K562 (cell line): Measurements from ENCODE around the gene GJB4. TPM values are rescaled to one million over a fixed set of nuclear protein-coding genes. Genes with fewer than 3 reads are reported as not detected.

Experiments
- ATAC-seq: fragments of 200-7000 bp; cut with Tn5 transposase; 3 replicates; pipeline ENCODE4 v1.9.1; 2020; ENCODE audit warnings: moderate library complexity
- BruUV-seq: library from RNA; stranded (reverse); fragments of 400-500 nt; replicated peaks from 2 replicates; lab custom pipeline; 2021; lab: Mats Ljungman, UMichigan
- CTCF ChIA-PET: fragments of 300-600 bp; formaldehyde crosslinking; extraction: SDS; loops from one replicate; lab custom pipeline; 2021; ENCODE audit warnings: low intra/inter-chr PET ratio; lab: Yijun Ruan, JAX
- POLR2A ChIA-PET: fragments of 300-600, 350-650 bp; sonication (Branson Sonifier 250); formaldehyde crosslinking; extraction: SDS; loops from one replicate; lab custom pipeline; 2021; ENCODE audit warnings: antibody characterized with exemption, inconsistent platforms; lab: Yijun Ruan, JAX
- DNase-seq, 4 experiments: peaks; one replicate each; pipeline versions ENCODE4 v3.0.0 to v3.0.0-alpha.2; 2011 to 2018; ENCODE audit warnings: low spot score in 3 of 4, mixed read lengths in 3 of 4; ENCODE audit errors: extremely low read depth in 1 of 4
- FAIRE-seq: peaks from 2 replicates; lab custom pipeline; 2011; peaks lifted over from hg19 to GRCh38; lab: Jason Lieb, UNC
- H2AFZ ChIP-seq: 2 replicates; pipeline ENCODE4 v1.6.0; 2011; ENCODE audit warnings: low read depth, low read length, control low read depth, inconsistent platforms
- H3K27ac ChIP-seq: fragments of 200-600 bp; 3 replicates; pipeline ENCODE4 v1.8.0; 2011; ENCODE audit warnings: low read depth, mild to moderate bottlenecking, control low read depth, inconsistent platforms, low read length, moderate library complexity, mixed read lengths; ENCODE audit errors: extremely low read depth
- H3K27me3 ChIP-seq, 2 experiments: fragments of 300-600 bp in 1 of 2; 2 replicates in 1 of 2; 3 replicates in 1 of 2; pipeline versions ENCODE4 v1.6.0 to v1.8.0; 2011; ENCODE audit warnings: inconsistent platforms in 2 of 2, low read length in 2 of 2, mild to moderate bottlenecking in 1 of 2, mixed read lengths in 1 of 2, moderate library complexity in 1 of 2; ENCODE audit not compliant: control insufficient read depth in 2 of 2, insufficient read depth in 2 of 2
- H3K36me3 ChIP-seq: fragments of 300-600 bp; 3 replicates; pipeline ENCODE4 v1.8.0; 2011; ENCODE audit warnings: mild to moderate bottlenecking, low read length, inconsistent platforms; ENCODE audit not compliant: control insufficient read depth, insufficient read depth
- H3K4me1 ChIP-seq, 2 experiments: fragments of 200-600 bp in 1 of 2; replicated peaks in 1 of 2; 2 replicates in 1 of 2; 3 replicates in 1 of 2; pipeline versions ENCODE4 v1.5.1 to v1.8.0; 2011; ENCODE audit warnings: inconsistent platforms in 2 of 2, low read length in 2 of 2, mild to moderate bottlenecking in 1 of 2, mixed read lengths in 1 of 2, moderate library complexity in 1 of 2; ENCODE audit not compliant: control insufficient read depth in 2 of 2, insufficient read depth in 2 of 2
- H3K4me2 ChIP-seq: 2 replicates; pipeline ENCODE4 v1.6.1; 2011; ENCODE audit warnings: low read length, control low read depth, inconsistent platforms, mixed read lengths; ENCODE audit not compliant: insufficient read depth
- H3K4me3 ChIP-seq: fragments of 200-600 bp; sonication (generic), shearing (Covaris generic); 2 replicates; pipeline ENCODE4 v1.5.1; 2016; ENCODE audit warnings: control low read depth, inconsistent platforms
- H3K79me2 ChIP-seq: fragments of 200-600 bp; 3 replicates; pipeline ENCODE4 v1.8.0; 2011; ENCODE audit warnings: low read length, inconsistent platforms; ENCODE audit not compliant: control insufficient read depth, insufficient read depth
- H3K9ac ChIP-seq, 2 experiments: 2 replicates each; pipeline versions ENCODE4 v1.6.0 to v1.6.1; 2011; ENCODE audit warnings: low read depth in 2 of 2, low read length in 2 of 2, control low read depth in 1 of 2, inconsistent platforms in 1 of 2, mild to moderate bottlenecking in 1 of 2, mixed read lengths in 1 of 2; ENCODE audit not compliant: insufficient read depth in 1 of 2
- H3K9me1 ChIP-seq: one replicate; pipeline ENCODE4 v1.6.0; 2011; ENCODE audit warnings: inconsistent platforms, mild to moderate bottlenecking, low read length, moderate library complexity; ENCODE audit not compliant: control insufficient read depth, insufficient read depth
- H3K9me3 ChIP-seq: replicated peaks from 2 replicates; pipeline ENCODE4 v1.5.1; 2011; ENCODE audit warnings: low read depth, low read length, inconsistent platforms; ENCODE audit not compliant: control insufficient read depth, insufficient read depth
- H4K20me1 ChIP-seq: replicated peaks from 2 replicates; pipeline ENCODE4 v1.6.1; 2011; ENCODE audit warnings: low read length, inconsistent platforms, mixed read lengths; ENCODE audit not compliant: control insufficient read depth, insufficient read depth
- CBX1 ChIP-seq: sonication (generic); IDR thresholded peaks from 2 replicates; pipeline ENCODE4 v1.6.1; 2016; ENCODE audit warnings: antibody characterized with exemption, low read depth, mild to moderate bottlenecking
- CEBPG ChIP-seq, 3 experiments: fragments of 200-800 bp in 1 of 3; sonication (Bioruptor generic) in 1 of 3; sonication (generic) in 1 of 3; formaldehyde crosslinking in 1 of 3; IDR thresholded peaks in 2 of 3; conservative IDR thresholded peaks in 1 of 3; 2 replicates each; pipeline versions ENCODE4 v1.6.1 to v1.8.0; 2016 to 2022; ENCODE audit warnings: missing compliant biosample characterization in 2 of 3, missing genetic modification characterization in 2 of 3, mild to moderate bottlenecking in 1 of 3, missing genetic modification reagents in 1 of 3
- DIDO1 ChIP-seq: fragments of 450-650 bp; IDR thresholded peaks from 2 replicates; pipeline ENCODE4 v1.6.1; 2016; ENCODE audit warnings: low read depth, missing biosample characterization, missing genetic modification characterization
- EP300 ChIP-seq: IDR thresholded peaks from 2 replicates; pipeline ENCODE4 v1.6.1; 2012; ENCODE audit warnings: low read length, improper control_type of control experiment
- GATAD2A ChIP-seq: fragments of 450-650 bp; IDR thresholded peaks from 2 replicates; pipeline ENCODE4 v1.6.1; 2017
- HNRNPLL ChIP-seq: fragments of 200-400 bp; formaldehyde crosslinking; IDR thresholded peaks from 2 replicates; pipeline ENCODE4 v1.6.1; 2017; ENCODE audit warnings: low read length, low read depth, mild to moderate bottlenecking; ENCODE audit not compliant: poor library complexity, severe bottlenecking
- MTA3 ChIP-seq: fragments of 450-650 bp; formaldehyde crosslinking; IDR thresholded peaks from 2 replicates; pipeline ENCODE4 v1.6.1; 2017; ENCODE audit warnings: mild to moderate bottlenecking, borderline replicate concordance
- MYBL2 ChIP-seq, 2 experiments: fragments of 450-650 bp in 1 of 2; sonication (generic) in 1 of 2; formaldehyde crosslinking in 1 of 2; IDR thresholded peaks; 2 replicates each; pipeline versions ENCODE4 v1.6.1 to v1.8.1; 2017 to 2022; ENCODE audit warnings: borderline replicate concordance in 1 of 2, inconsistent platforms in 1 of 2, low read depth in 1 of 2, mild to moderate bottlenecking in 1 of 2, missing genetic modification reagents in 1 of 2, moderate library complexity in 1 of 2
- NCOA1 ChIP-seq: fragments of 450-650 bp; IDR thresholded peaks from 2 replicates; pipeline ENCODE4 v1.6.1; 2016; ENCODE audit warnings: low read depth
- NCOA4 ChIP-seq: fragments of 450-650 bp; IDR thresholded peaks from 2 replicates; pipeline ENCODE4 v1.6.1; 2018; ENCODE audit warnings: mild to moderate bottlenecking; ENCODE audit not compliant: partially characterized antibody
- SMAD2 ChIP-seq: fragments of 150-350 bp; IDR thresholded peaks from 2 replicates; pipeline ENCODE4 v1.6.1; 2014; ENCODE audit warnings: low read depth, mild to moderate bottlenecking, low read length
- SRSF3 ChIP-seq: fragments of 200-400 bp; formaldehyde crosslinking; IDR thresholded peaks from 2 replicates; pipeline ENCODE4 v1.6.1; 2016; ENCODE audit warnings: mild to moderate bottlenecking, low read length, moderate library complexity; ENCODE audit not compliant: insufficient read depth
- ZNF174 ChIP-seq: fragments of 250-450 bp; sonication (Bioruptor Pico); IDR thresholded peaks from 2 replicates; pipeline ENCODE4 v1.4.0; 2020; ENCODE audit warnings: mild to moderate bottlenecking
- ZNF224 ChIP-seq: sonication (generic); formaldehyde crosslinking; IDR thresholded peaks from 2 replicates; pipeline ENCODE4 v1.8.0; 2022; ENCODE audit warnings: mild to moderate bottlenecking, missing genetic modification reagents
- ZNF57 ChIP-seq: fragments of 450-650 bp; formaldehyde crosslinking; IDR thresholded peaks from 2 replicates; pipeline ENCODE4 v1.4.0; 2020; ENCODE audit warnings: mild to moderate bottlenecking, moderate library complexity
- WGBS: fragments of 100-300 bp; shearing (Covaris generic); methylation state at CpG from one replicate; pipeline ENCODE4 v1.1.6; 2016; ENCODE audit warnings: low coverage, mixed read lengths; ENCODE audit not compliant: insufficient coverage; ENCODE audit errors: missing lambda C conversion rate; 5-methylcytosine and 5-hydroxymethylcytosine counted together
- in situ Hi-C: fragments of 300-500 bp; cut with MboI; formaldehyde crosslinking; loops from 4 replicates; pipeline ENCODE4 v1.15.0; 2018; ENCODE audit warnings: inconsistent platforms, mixed read lengths
- intact Hi-C: fragments of 100-400 bp; cut with micrococcal nuclease; formaldehyde crosslinking; loops from 2 replicates; pipeline ENCODE4 v1.14.2; 2022
- polyA plus RNA-seq, 8 experiments: library from polyadenylated mRNA; depleted of rRNA in 4 of 8; stranded (reverse) in 5 of 8; unstranded in 3 of 8; fragments of >200 nt; fragmentation: Nextera tagmentation in 2 of 8; fragmentation: Illumina TruSeq in 1 of 8; extraction: Ambion mirVana in 2 of 8; extraction: Trizol in 1 of 8; gene quantifications; 2 replicates each; pipeline versions ENCODE4 v1.2.1 to v1.2.3, GENCODE V29; 2011 to 2014; ENCODE audit warnings: inconsistent platforms in 1 of 8, missing spikeins in 1 of 8
- total RNA-seq, 7 experiments: library from RNA; depleted of rRNA in 6 of 7; stranded (reverse); fragments of >200 nt in 6 of 7; fragmentation: Illumina TruSeq in 2 of 7; extraction: Trizol in 2 of 7; gene quantifications; 2 replicates each; pipeline versions ENCODE4 v1.2.1 to v1.2.3, GENCODE V29; 2011 to 2021; ENCODE audit warnings: low replicate concordance in 1 of 7
- TF ChIP-seq, protein P1 (sequence below): fragments of 200-800 bp; sonication (Bioruptor generic); IDR thresholded peaks from 2 replicates; pipeline ENCODE4 v1.6.1; 2017; ENCODE audit warnings: missing genetic modification characterization, missing compliant biosample characterization
- TF ChIP-seq, protein P2 (sequence below): fragments of 450-650 bp; formaldehyde crosslinking; IDR thresholded peaks from 2 replicates; pipeline ENCODE4 v1.4.0; 2022; ENCODE audit warnings: mild to moderate bottlenecking, moderate library complexity
- TF ChIP-seq, protein P3 (sequence below): fragments of 450-650 bp; formaldehyde crosslinking; IDR thresholded peaks from 2 replicates; pipeline ENCODE4 v1.4.0; 2020; ENCODE audit warnings: mild to moderate bottlenecking, moderate library complexity

GJB4 gene
- total and polyA plus RNA-seq, 9 of the 15 experiments (the other 6 are each of a cell fraction or from before 2014, with no cell fraction given), result 0.03 TPM; not detected in 8

DNA sequence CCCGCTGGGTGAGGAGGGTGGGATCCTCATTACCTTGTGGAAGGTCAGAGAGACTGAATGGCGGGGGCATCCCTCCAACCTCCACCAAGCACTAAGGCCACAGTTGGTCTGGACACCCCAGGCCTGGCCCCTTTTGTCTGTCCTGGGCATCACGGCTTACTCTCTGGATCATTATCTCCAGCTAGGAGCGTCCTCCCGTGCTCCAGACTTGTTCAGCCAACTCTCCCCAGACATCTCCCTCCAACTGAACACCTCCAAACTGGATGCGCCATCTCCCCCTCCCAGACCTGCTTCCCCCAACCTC, 11.9 kb upstream of the GJB4 start (continued):
- TF ChIP-seq SMAD2 (no peak), CBX1 (no peak), ZNF174 (CRISPR knock-in tag) (no peak), GATAD2A (no peak)
- TF ChIP-seq, protein P1, sequence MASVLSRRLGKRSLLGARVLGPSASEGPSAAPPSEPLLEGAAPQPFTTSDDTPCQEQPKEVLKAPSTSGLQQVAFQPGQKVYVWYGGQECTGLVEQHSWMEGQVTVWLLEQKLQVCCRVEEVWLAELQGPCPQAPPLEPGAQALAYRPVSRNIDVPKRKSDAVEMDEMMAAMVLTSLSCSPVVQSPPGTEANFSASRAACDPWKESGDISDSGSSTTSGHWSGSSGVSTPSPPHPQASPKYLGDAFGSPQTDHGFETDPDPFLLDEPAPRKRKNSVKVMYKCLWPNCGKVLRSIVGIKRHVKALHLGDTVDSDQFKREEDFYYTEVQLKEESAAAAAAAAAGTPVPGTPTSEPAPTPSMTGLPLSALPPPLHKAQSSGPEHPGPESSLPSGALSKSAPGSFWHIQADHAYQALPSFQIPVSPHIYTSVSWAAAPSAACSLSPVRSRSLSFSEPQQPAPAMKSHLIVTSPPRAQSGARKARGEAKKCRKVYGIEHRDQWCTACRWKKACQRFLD (CRISPR knock-in tag), result no peak

DNA sequence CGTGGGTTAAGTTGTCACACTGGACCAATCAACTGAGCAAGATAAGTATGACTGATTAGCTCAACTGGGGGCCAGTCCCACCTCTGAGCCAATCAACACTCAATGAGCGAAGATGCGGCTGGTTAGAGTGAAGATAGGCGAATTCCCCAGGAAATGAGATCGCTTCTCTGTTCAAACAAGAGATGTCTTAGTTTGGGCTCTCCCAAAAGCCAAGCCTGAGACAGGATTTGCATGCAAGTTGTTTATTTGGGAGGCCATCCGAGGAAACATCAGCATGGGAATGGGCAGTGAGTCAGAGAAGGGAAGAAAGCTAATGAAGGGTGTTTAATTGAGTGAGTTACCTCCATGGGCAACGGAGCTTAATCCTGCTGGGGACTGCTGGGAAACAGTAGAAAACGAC, 9.5 kb upstream of the GJB4 start:
- H3K27ac ChIP-seq, result no peak overlapping the region
- BruUV-seq, result no TSS peak
- WGBS, result under 1% methylated on average over 8 of the region's 8 CpGs
- FAIRE-seq (no peak), DNase-seq (no peak), ATAC-seq (no peak)
- in situ Hi-C loops, result loop anchor here (10.0 kb wide), 1 partner anchor 1115 kb away; no protein-coding TSS in a partner anchor
- ChIA-PET POLR2A (interaction anchor here (1.9 kb wide), 1 partner anchor 9 kb away, joined by 4 read pairs; the partner anchor contains the start of gene GJB4), CTCF (no interaction called here)
- H3K9me1 ChIP-seq, result no peaks in the 10 kb centered on the region
- no peak overlapping the region for H3K4me2 ChIP-seq
- peaks cover 6 to 20% of the 10 kb centered on the region in 2 experiments; a peak in 3 of 5 replicates for H3K27me3 ChIP-seq
- H2AFZ ChIP-seq, result no peak overlapping the region; the same call in 1 of the 2 replicates
- H4K20me1 ChIP-seq, result 0 out of 2 replicates have a peak, but pooled peaks cover 6% of the 10 kb centered on the region
- intact Hi-C loops, result no loop called here
- H3K4me1 ChIP-seq, result no peaks in the 10 kb centered on the region
- H3K4me3 ChIP-seq, result no peak overlapping the region
- H3K36me3 ChIP-seq, result no peaks in the 10 kb centered on the region
- H3K9ac ChIP-seq, result no peak overlapping the region
- no peaks in the 10 kb centered on the region for H3K79me2 ChIP-seq
- H3K9me3 ChIP-seq, result no peaks in the 10 kb centered on the region
- TF ChIP-seq EP300, result no peak
- no peak for TF ChIP-seq NCOA4
- TF ChIP-seq HNRNPLL, result no peak
- no peak for TF ChIP-seq ZNF224 (CRISPR knock-in tag)
- TF ChIP-seq MYBL2 (IDR thresholded peaks at IDR 0.05; ENCODE audit: low read depth), result no peak
- TF ChIP-seq MYBL2 (CRISPR knock-in tag; IDR thresholded peaks at IDR 0.05; ENCODE audit: borderline replicate concordance), result no peak
- no peak for TF ChIP-seq NCOA1
- TF ChIP-seq DIDO1 (tag), result no peak
- TF ChIP-seq, protein P2, sequence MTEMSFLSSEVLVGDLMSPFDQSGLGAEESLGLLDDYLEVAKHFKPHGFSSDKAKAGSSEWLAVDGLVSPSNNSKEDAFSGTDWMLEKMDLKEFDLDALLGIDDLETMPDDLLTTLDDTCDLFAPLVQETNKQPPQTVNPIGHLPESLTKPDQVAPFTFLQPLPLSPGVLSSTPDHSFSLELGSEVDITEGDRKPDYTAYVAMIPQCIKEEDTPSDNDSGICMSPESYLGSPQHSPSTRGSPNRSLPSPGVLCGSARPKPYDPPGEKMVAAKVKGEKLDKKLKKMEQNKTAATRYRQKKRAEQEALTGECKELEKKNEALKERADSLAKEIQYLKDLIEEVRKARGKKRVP (CRISPR knock-in tag), result no peak
- TF ChIP-seq CEBPG (CRISPR knock-in tag; IDR thresholded peaks at IDR 0.05), result no peak
- no peak for TF ChIP-seq CEBPG (tag; conservative IDR thresholded peaks at IDR 0.05 in 1 of 2, IDR thresholded peaks at IDR 0.05 in 1 of 2)
- TF ChIP-seq ZNF57 (CRISPR knock-in tag), result no peak
- TF ChIP-seq, protein P3, sequence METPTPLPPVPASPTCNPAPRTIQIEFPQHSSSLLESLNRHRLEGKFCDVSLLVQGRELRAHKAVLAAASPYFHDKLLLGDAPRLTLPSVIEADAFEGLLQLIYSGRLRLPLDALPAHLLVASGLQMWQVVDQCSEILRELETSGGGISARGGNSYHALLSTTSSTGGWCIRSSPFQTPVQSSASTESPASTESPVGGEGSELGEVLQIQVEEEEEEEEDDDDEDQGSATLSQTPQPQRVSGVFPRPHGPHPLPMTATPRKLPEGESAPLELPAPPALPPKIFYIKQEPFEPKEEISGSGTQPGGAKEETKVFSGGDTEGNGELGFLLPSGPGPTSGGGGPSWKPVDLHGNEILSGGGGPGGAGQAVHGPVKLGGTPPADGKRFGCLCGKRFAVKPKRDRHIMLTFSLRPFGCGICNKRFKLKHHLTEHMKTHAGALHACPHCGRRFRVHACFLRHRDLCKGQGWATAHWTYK (CRISPR knock-in tag), result no peak
- no peak for TF ChIP-seq SRSF3
- TF ChIP-seq MTA3, result no peak
